Motor neuron (in vitro differentiated cells): ENCODE data around the gene C1orf53. TPM values are rescaled to one million over a fixed set of nuclear protein-coding genes. Genes with fewer than 3 reads are reported as not detected.
"Not testable (repeated sequence)": the region's sequence is repeated elsewhere in the genome, so short reads cannot be mapped to it uniquely, and the experiment has no call there.

Source experiments
- ATAC-seq, 8 experiments: fragments of 200-7000 bp; cut with Tn5 transposase; replicated peaks in 6 of 8; 2 replicates each; pipeline ENCODE4 v1.8.0; 2021; ENCODE audit warnings: mild to moderate bottlenecking in 8 of 8, moderate library complexity in 8 of 8
- H3K27ac ChIP-seq, 2 donors: fragments of 250-450 bp; sonication (Bioruptor Pico); 2 replicates each; pipeline ENCODE4 v1.9.0; 2021; ENCODE audit warnings: antibody characterized with exemption in 2 of 2, mild to moderate bottlenecking in 2 of 2, moderate library complexity in 1 of 2
- H3K4me1 ChIP-seq, 2 donors: fragments of 250-450 bp; sonication (Bioruptor Pico); replicated peaks in 1 of 2; 2 replicates each; pipeline ENCODE4 v1.6.1; 2021; ENCODE audit warnings: antibody characterized with exemption in 2 of 2, mild to moderate bottlenecking in 2 of 2, moderate library complexity in 1 of 2
- H3K4me3 ChIP-seq, 5 donors: fragments of 250-450 bp; sonication (Bioruptor Pico); 2 replicates each; pipeline ENCODE4 v1.9.0; 2021; ENCODE audit warnings: antibody characterized with exemption in 5 of 5, mild to moderate bottlenecking in 5 of 5, moderate library complexity in 4 of 5
- WGBS, 10 experiments: fragments of 450-650 bp; shearing (Covaris generic); methylation state at CpG; one replicate each; pipeline ENCODE4 v1.0.0; 2022; 5-methylcytosine and 5-hydroxymethylcytosine counted together
- in situ Hi-C, 9 experiments: fragments of 400-800 bp; cut with MboI; loops; one replicate each; pipeline ENCODE4 v1.15.0; 2021; ENCODE audit warnings: low sequenced_read_pairs in 9 of 9, low pct_unique_long_range_greater_than_20kb in 2 of 9; ENCODE audit not compliant: unreplicated experiment in 9 of 9
- total RNA-seq, 8 experiments: library from RNA; unstranded; fragments of 300-600 nt; gene quantifications; 2 replicates each; pipeline versions ENCODE4 v1.2.3 to v1.2.4, GENCODE V29; 2022

C1orf53 gene
- total RNA-seq, 8 experiments from 2014 or later, result 4.3 to 40.9 (median 10.1) TPM

DNA sequence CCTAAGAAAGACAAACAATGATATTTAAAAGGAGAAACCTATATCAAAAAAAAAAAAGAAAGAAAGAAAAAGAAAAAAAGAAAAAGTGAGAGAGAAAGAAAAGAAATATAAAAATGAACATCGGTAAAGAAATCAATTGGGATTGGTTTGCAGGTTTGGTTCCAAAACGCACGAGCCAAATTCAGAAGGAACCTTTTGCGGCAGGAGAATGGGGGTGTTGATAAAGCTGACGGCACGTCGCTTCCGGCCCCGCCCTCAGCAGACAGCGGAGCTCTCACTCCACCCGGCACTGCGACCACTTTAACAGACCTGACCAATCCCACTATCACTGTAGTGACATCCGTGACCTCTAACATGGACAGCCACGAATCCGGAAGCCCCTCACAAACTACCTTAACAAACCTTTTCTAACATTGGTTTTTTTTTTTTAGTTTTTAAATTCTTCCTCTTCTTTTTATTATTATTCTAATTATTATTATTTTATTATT, 26.5 kb downstream of the C1orf53 start:
- H3K4me1 ChIP-seq, result no peaks in the 10 kb centered on the region
- in situ Hi-C loops, result loop anchor here in 1 of 9 experiments (10.0 to 25.0 kb wide), 2 partner anchors 317 to 536 kb away; no protein-coding TSS in a partner anchor
- H3K4me3 ChIP-seq, result no peak overlapping the region
- no peak for ATAC-seq
- no peak overlapping the region for H3K27ac ChIP-seq
- WGBS, 10 experiments, result 11 to 74% (median 36%) methylated on average over 4 to 15 of the region's 15 CpGs

DNA sequence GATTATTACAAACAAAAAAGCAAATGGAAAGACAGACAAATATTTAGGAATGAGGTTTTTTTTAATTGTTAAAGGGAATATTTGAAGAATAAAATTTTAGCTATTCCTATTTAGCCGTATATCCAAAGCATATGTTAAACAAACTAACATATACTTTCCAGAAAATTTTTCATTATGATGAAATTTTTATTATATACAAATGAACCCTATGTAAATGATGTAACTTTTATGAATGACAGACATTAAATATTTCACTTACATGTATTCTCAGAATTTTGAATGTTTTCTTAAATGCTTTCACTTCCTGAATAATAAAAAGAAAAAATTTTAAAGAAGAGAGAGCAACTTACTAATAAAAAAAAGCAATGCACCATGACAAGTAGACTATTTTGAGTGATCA, 30.6 kb downstream of the C1orf53 start:
- 32 to 100% (median 92%) methylated on average over 1 of the region's 1 CpG; no CpG with 5 or more reads in 1 of the 10 experiments for WGBS, 10 experiments
- Histone ChIP-seq H3K4me1 (no peaks in the 10 kb centered on the region), H3K27ac (no peak overlapping the region), H3K4me3 (no peak overlapping the region)
- no peak for ATAC-seq
- in situ Hi-C loops, result loop anchor here in 1 of 9 experiments (25.0 kb wide), 1 partner anchor 321 kb away; no protein-coding TSS in a partner anchor

DNA sequence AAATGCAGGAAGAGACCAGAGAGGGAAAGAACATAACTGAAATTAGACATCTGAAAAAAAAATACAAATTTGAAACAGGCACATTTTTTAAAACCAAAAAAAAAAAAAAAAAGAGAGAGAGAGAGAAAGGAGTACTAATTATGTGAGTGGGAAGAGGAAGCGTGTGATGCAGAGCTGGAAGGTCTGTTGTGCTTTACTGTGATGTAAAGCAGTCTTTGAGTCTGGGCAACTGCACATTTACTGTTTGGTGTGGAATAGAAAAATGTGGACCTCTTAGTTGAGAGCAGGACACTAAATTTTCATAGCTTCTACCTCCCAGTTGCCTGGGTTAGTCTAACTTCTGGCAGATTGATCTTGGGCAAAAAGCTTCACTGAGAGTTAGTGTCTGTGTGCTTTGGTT, 31.2 kb downstream of the C1orf53 start:
- H3K27ac ChIP-seq, result no peak overlapping the region
- no peak for ATAC-seq
- in situ Hi-C loops, result loop anchor here in 1 of 9 experiments (25.0 kb wide), 1 partner anchor 321 kb away; no protein-coding TSS in a partner anchor
- peaks cover 0 to 1% of the 10 kb centered on the region in 2 donors for H3K4me1 ChIP-seq
- 43 to 100% (median 82%) methylated on average over 1 of the region's 1 CpG; no CpG with 5 or more reads in 1 of the 10 experiments for WGBS, 10 experiments
- no peak overlapping the region for H3K4me3 ChIP-seq

DNA sequence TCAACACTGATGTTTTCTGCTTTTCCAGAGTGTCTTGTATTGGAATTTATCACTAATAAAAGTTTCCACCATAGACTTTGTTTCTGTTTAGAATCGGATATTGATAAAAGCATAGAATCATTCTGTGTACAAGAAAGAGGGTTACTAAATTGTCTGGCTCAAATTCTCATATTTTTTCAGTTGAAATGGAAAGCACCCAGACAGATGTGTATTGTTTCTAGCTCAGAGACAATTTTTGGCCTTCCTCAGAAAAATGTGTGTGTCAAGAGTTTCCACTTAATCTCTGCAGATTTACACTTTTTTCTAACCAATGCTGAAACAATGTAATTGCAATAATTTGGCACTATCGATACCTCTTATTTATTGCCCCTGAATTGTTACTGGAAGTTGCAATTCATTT, 35.0 kb downstream of the C1orf53 start:
- 29 to 100% (median 76%) methylated on average over 1 to 2 of the region's 2 CpGs for WGBS, 10 experiments
- Histone ChIP-seq H3K4me1 (peaks cover 0 to 10% of the 10 kb centered on the region in 2 donors), H3K27ac (no peak overlapping the region), H3K4me3 (no peak overlapping the region)
- ATAC-seq, result no peak
- in situ Hi-C loops, result loop anchor here in 1 of 9 experiments (25.0 kb wide), 1 partner anchor 325 kb away; no protein-coding TSS in a partner anchor

DNA sequence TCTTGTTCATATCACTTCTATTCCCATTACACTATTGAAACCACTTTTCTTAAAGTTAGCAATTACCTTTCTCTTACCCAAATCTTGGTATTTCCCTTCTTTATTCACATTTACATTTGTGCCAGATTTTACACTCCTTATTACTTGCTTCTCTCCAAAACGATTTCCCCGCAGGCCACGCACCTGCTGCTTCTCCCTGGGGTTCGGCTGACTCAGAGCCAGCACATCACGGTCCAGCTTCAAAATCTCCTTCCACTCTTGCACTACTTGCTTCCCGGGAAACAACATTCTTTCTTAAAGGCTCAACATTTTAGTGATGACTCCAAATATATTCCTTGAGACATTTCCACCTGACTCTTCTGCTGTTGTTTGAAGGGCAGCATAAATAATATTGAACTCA, 35.5 kb downstream of the C1orf53 start:
- Histone ChIP-seq H3K4me3 (no peak overlapping the region), H3K4me1 (peaks cover 0 to 10% of the 10 kb centered on the region in 2 donors), H3K27ac (no peak overlapping the region)
- ATAC-seq, result no peak
- 65 to 87% (median 82%) methylated on average over 2 to 6 of the region's 6 CpGs; no CpG with 5 or more reads in 1 of the 10 experiments for WGBS, 10 experiments
- in situ Hi-C loops, result loop anchor here in 1 of 9 experiments (25.0 kb wide), 1 partner anchor 326 kb away; no protein-coding TSS in a partner anchor

DNA sequence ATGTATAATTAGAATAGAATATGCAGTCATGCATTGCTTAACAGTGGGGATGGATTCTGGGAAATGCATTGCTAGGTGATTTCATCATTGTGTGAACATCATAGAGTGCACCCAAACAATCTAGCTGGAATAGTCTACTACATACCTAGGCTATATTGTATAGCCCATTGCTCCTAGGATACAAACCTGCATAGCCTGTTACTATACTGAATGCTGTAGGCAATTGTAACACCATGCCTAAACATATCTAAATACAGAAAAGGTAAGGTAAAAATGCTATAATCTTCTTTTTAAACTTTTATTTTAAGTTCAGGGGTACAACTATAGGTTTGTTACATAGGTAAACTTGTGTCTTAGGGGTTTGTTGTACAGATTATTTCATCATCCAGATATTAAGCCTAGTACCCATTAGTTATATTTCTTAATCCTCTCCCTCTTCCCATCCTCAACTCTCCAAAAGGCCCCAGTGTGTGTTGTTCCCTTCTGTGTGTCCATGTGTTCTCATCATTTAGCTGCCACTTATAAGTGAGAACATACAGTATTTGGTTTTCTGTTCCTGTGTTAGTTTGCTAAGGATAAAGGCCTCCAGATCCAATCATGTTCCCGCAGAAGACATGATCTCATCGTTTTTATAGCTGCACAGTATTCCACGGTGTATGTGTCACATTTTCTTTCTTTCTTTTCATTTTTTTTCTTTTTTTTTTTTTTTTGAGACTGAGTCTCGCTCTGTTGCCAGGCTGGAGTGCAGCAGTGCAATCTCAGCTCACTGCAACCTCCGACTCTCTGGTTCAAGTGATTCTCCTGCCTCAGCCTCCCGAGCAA, 36.9 kb downstream of the C1orf53 start:
- in situ Hi-C loops, result loop anchor here in 1 of 9 experiments (25.0 kb wide), 1 partner anchor 327 kb away; no protein-coding TSS in a partner anchor
- peak; percentile 92 to 100 (median 98) for ATAC-seq
- Histone ChIP-seq H3K27ac (peak overlapping the region in 1 of 2 donors; percentile 54), H3K4me1 (peaks cover 0 to 10% of the 10 kb centered on the region in 2 donors)
- 48 to 95% (median 82%) methylated on average over 3 to 6 of the region's 6 CpGs for WGBS, 10 experiments
- not testable (repeated sequence) for H3K4me3 ChIP-seq

DNA sequence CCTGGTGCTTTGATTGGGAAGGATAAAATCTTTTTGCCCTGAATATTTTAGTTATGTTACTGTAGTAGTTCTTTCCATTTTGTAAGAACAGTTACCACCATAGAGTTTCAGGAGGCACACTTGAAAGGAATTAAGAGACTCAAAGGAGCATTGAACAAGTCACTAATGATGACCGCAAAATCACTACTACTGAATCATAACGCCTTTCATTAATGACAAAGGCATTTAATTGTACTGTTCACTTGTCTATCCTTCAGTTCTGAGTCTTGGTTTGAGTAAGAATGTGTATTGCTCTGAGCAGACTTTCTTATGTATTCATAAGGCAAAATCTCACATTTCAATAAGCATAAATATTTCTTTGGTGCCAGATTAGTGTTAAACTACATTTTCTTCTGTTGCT, 39.6 kb downstream of the C1orf53 start:
- ATAC-seq, result no peak
- 77 to 100% (median 92%) methylated on average over 1 to 2 of the region's 2 CpGs; no CpG with 5 or more reads in 2 of the 10 experiments for WGBS, 10 experiments
- in situ Hi-C loops, result loop anchor here in 1 of 9 experiments (25.0 kb wide), 1 partner anchor 330 kb away; no protein-coding TSS in a partner anchor
- Histone ChIP-seq H3K27ac (no peak overlapping the region), H3K4me3 (no peak overlapping the region), H3K4me1 (peaks cover 0 to 10% of the 10 kb centered on the region in 2 donors)

DNA sequence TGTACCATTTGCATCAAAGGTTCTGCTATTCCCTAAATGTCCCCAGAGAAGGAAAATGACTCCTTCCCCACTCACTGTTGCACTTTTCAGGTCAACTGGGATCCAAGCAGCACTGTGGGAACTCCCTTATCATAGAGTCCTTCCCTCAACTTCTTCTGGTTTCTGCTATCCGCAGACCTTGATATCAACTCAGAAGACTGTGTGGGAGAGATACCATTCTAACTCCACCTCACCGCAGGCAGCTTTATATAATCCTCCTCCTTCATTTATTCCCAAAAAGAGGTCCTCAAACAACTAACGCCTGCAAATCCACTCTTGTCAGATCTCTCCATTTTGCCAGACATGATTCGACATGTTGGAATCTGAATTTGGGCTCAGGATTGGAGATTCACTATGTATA, 42.1 kb downstream of the C1orf53 start:
- in situ Hi-C loops, result loop anchor here in 1 of 9 experiments (25.0 kb wide), 1 partner anchor 332 kb away; no protein-coding TSS in a partner anchor

DNA sequence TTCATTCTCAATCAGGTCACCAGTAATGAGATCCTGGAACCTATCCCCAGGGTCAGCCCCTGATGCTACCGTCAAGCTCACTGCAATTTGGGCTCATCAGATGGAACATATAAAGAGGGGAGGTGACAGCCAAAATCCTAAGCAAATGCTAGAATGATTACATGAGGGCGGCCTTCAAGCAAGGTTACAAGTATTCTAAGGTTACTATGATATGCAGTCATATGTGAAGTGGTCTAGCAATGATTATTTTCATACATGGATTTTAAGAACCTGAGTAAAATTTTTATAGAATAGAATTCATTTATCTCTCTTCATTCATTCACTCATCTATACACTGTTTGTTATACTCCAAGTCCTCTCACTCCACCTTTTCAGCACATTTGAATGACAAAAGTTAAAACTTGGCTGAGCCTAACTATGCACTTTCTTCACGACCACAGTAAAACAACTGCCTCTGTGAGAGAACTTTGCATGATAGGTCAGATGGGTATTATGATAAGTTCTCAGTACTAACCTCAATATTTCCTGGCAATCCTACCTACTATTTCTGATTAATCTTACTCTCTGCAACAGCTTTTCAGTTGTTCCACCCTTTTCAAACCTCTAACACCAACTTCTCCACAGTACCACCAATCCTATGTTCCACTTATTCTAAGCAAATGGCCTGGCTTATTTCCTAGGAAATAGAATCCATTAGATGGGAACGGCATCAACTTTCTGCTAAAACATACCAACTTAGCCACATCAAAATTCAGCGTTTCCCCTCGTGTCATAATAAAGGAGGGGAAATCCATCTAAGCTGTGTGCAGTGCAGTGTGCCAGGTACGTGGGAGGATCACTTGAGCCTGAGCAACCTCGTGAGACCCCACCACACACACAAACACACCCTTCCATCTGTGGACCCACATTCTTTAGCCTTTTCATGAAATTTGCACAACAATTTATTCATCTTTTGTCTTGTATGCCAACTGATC, 46.8 kb downstream of the C1orf53 start:
- no peak for ATAC-seq
- no peak overlapping the region for H3K4me3 ChIP-seq
- in situ Hi-C loops, result loop anchor here in 1 of 9 experiments (25.0 kb wide), 1 partner anchor 337 kb away; no protein-coding TSS in a partner anchor
- no peaks in the 10 kb centered on the region for H3K4me1 ChIP-seq
- H3K27ac ChIP-seq, result no peak overlapping the region
- WGBS, 10 experiments, result 53 to 88% (median 73%) methylated on average over 3 to 8 of the region's 8 CpGs; no CpG with 5 or more reads in 1 of the 10 experiments

More for the DNA sequence above, 42.1 kb downstream of the C1orf53 start:
- peaks cover 0 to under 1% of the 10 kb centered on the region in 2 donors for H3K4me1 ChIP-seq
- ATAC-seq, result no peak
- WGBS, 10 experiments, result 60 to 100% (median 83%) methylated on average over 2 to 4 of the region's 4 CpGs; no CpG with 5 or more reads in 3 of the 10 experiments
- H3K27ac ChIP-seq, result no peak overlapping the region
- no peak overlapping the region for H3K4me3 ChIP-seq

DNA sequence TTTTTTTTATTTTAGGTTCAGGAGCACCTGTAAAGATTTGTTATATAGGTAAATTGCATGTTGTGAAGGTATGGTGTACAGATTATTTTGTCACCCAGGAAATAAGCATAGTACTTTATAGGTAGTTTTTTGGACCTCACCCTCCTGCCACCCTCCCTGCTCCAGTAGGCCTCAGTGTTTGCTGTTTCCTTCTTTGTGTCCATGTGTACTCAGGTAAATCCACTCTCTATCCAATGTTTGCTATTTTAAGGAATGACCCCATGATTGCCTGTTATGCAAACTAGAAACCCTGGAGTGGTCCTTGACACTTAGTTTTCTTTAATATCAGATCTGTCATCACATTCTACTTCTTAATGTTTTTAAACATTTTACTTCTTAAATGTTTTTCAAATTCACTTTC, 48.7 kb downstream of the C1orf53 start:
- Histone ChIP-seq H3K4me1 (no peaks in the 10 kb centered on the region), H3K27ac (no peak overlapping the region), H3K4me3 (no peak overlapping the region)
- in situ Hi-C loops, result no loop called here
- ATAC-seq, result no peak

DNA sequence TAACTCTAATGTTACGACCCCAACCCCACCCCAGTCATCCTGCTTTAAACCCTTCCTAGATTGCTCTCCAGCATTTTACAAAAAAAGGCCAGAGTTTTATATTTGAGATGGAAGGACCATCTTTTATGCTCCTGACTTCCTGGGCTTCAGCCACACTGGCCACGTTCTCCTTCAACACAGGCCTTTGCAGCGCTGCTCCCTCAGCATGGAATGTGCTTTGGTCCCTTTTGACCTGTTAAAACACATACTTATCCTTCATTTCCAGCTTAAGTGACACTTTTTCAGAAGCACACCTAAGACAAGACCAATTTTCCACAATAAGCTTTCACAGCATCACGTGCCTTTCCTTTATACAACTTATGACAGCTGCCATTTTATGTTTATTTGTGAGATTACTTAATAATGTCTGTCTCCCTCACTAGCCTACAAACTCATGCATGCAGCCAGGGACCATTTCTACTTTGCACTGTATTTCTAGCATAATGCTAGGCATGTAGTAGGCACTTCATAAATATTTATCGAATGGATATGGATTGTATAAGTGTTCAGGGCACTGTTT, 49.3 kb downstream of the C1orf53 start:
- no peak overlapping the region for H3K27ac ChIP-seq
- in situ Hi-C loops, result no loop called here
- 50 to 100% (median 91%) methylated on average over 1 to 5 of the region's 5 CpGs for WGBS, 10 experiments

DNA sequence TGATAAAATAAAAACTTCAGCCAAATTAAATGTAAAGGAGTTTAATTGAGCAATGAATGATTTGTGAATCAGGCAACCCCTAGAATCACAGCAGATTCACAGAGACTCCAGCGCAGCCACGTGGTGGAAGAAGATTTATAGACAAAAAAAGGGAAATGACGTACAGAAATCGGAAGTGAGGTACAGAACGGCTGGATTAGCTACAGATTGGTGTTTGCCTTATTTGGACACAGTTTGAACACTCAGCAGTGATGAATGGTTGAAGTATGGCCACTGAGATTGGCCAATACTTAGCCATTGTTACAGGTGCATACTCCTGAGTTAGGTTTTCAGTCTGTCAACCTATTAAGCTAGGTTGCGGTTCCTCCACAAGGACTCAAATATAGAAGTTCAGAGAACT, 51.0 kb downstream of the C1orf53 start:
- H3K27ac ChIP-seq, H3K4me3 ChIP-seq, ATAC-seq, H3K4me1 ChIP-seq, in situ Hi-C loops: not testable (repeated sequence)
- WGBS, 10 experiments, result 40 to 100% (median 88%) methylated on average over 1 to 6 of the region's 6 CpGs

More for the DNA sequence above, 49.3 kb downstream of the C1orf53 start:
- no peak for ATAC-seq
- H3K4me3 ChIP-seq, result no peak overlapping the region
- H3K4me1 ChIP-seq, result no peaks in the 10 kb centered on the region
